Stimulated activated CD8-positive, alpha-beta memory T cell treated with anti-CD3 and anti-CD28 coated beads, Interleukin-7, amount 100 ng/mL, for 48 hours (primary cell): ENCODE measurements around the gene SLC6A9.

Experiments
- DNase-seq, 2 donors: peaks; one replicate each; pipeline ENCODE4 v3.0.0-alpha.2; 2020; ENCODE audit warnings: low read depth in 1 of 2; ENCODE audit errors: extremely low read depth in 1 of 2

The SLC6A9 gene

DNA sequence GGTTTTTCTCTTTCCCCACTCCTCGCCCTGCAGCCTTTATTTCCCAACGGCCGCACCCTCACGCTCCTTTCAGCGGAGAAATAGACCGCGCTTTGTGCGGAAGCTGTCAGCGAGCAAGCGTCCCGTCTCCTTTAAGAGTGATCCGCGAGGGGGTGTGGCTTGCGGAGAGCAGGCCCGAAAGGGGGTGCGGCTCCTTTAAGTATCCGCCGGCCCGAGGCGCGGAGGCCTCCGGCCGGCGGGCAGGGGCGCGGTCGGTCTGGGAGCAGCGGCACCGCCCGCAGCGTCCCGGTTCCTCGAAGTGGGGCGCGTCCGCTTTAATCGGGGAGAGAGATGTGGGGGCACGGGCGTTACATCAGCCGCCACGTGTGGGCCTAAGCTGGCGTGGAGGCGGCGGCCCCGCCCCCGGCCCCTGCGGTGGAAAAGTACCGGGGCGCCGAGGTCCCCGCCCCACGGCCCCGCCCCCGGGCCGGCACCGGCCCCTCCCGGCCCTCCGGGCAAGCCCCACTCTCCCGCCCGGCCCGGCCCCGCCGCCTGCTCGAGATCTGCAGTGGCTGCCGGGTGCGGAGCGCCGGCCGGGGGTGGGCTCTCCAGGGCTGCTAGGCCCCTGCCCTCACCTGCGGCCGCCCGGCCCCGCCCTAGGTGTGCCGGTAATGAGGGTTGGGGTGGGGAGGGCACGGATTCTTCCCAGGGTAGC is 1.2 kb downstream of the SLC6A9 start:
- DNase-seq = peak; percentile 73 to 83

DNA sequence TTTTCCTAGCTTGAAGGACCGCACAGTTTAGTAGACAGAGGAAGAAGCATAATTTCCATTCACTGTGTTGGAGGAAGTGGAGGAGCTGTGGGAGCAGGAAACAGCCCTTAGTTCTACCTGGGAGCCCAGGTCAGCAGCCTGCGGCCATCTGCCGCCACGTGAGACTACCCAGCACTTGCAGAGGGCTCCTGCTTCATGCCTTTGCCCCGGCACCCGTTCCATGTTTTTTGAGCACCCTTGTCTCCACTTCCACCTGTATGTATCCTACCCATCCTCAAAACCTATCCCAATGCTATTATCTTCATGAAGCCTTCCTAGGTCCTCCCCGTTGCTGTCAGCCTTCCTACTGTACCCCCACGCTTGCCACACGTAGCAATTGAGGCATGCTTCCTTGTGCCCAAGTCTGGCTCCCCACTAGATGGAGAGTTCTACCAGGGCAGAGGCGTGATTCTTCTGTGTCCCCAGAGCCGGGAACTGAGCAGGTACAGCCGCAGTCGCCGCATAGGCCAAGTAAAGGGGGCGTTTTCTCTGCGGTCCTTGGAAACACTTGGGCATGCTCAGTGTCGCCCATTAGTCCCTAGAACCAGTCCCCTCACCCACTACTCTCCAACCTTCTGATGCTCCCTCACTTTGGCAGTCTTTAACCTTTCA is 1.9 kb downstream of the SLC6A9 start:
- peak in 1 of 2 donors; percentile 31 for DNase-seq

DNA sequence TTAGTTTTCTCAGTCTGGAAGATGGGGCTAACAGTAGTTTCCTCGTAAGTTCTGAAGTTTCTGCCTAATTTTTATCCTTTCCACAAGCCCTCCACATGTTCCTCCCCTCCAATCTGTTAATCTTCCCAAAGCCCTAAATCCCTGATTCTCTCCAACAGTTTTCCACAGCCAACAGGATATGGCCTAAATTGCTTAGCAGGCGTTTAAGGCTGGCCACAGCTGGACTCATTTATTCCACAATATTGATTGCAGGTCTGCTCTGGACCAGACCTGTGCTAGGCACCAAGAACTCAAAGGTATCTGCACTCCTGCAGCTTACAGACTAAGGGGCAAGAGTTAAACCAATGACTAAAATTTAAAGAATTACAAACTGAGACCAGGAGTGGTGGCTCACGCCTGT is 3.9 kb downstream of the SLC6A9 start:
- no peak for DNase-seq

DNA sequence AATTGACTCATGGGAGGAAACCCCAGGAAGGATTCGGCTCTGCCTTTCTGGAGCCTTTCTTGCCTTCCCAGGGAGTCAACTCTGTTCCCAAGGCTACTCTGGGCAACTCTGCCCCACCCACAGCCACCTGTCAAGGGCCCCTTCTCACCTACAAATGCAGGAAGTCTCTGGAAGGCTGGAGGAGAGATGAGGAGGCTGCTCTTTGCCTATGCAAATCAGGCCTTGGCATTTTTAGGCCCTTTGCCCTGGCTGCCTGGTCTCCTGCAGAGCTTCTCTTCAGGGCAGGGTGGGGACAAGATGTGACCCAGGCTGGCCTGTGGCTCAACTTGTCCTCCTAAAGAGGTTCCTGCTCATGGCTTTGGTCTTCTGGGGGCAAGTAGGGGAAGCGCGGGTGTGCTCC is 5.4 kb downstream of the SLC6A9 start:
- DNase-seq = no peak

DNA sequence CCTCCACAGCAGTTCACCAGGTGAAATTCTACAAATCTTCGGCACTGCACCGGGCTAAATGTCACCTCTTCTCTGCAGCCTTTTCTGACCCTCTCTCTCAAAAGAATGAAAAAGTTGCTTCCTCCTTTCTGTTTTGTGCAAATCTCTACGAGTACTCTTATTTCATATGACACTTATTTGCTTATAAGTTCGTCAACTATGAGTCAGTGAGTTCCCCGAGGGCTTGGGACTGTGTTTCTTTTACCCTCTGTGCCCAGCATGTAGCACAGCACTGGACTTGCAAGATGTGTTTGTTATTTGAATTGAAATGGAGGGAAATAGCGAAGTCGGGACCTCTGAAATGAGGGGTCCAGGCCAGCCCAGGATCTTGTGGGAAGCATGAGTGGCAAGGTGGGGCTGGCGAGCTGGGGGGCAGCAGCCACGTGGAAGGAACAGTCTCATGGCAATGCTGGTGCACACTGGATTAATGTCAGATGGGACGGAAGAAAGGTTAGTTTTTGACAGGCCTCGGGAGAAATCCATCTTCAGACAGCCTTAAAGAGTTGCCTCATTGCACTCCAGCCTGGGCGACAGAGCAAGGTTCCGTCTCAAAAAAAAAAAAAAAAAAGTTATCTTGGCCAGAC is 6.2 kb downstream of the SLC6A9 start:
- DNase-seq = no peak

DNA sequence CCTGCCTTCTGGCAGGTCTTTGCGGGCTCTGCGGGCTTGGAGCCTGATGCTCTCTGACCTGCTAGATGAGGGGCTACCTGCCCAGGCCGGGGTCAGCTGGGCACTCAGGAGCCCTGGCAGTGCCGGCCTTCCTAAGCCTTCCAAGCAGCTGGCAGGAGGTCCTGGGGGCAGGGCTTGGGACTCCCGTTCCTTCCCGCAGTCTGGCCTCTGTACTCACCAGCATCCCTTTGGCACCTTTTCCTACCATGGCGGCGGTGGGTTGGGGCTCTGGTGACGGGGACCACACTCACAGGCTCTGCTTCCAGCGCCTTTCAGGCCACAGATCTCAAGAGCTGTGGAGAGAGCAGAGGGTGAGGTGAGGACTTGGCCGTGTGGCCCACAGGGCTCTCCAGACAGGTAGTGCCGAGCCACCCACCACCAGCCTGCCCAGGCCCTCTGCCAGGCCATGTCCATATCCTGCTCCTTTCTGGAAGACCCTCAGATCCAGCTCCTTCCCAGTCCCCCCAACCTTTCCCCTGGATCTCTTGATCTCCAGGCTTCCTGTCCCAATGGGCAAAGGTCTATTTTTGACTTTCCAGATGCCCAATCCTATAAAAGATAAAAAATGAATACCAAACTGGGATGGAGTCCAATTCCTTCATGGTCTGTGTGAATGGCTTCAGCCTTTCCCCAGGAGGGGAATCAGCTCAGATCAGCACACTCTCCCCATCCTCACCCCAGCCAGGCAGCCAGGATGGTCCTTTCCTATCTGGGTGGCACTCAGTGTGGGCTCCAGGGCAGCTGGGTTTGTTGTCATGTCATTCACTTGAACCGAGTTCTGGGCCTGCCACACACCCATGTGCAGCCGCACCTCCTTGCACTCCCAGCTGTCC is 7.0 kb downstream of the SLC6A9 start:
- no peak for DNase-seq

DNA sequence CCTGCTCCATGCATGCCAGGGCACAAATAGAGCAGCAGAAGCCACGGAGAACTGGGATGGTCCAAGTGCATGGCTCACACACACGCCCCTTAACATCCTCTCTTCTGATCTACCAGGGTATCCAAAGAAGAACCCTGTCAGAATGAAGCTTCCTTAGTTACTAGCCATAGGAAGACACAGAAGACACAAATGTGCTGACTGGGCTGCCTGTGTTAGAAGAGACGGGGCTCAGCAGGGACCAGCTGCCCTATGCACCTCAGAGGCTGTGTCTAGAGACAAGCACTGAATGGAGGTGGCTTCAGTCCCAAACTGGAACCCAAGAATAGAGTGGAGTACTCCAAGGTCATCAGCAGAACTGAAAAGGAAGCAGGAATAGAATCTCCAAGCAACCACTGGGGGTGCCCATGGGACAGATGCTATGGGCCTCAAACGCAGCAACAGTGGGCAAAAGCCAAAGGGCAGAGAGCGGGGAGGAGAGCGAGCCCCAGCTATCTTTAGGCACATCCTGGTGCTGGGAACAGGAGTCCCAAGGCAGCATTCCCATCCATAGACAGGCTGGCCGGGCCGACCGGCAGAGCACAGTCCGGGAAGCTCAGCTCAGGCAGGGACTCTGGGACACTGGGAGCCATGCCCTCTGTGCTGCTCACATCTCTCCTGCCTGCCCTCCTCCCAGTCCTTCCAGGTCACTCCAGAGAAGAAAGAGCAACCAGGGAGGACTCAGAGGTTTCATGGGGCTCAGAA is 9.5 kb downstream of the SLC6A9 start:
- no peak for DNase-seq

DNA sequence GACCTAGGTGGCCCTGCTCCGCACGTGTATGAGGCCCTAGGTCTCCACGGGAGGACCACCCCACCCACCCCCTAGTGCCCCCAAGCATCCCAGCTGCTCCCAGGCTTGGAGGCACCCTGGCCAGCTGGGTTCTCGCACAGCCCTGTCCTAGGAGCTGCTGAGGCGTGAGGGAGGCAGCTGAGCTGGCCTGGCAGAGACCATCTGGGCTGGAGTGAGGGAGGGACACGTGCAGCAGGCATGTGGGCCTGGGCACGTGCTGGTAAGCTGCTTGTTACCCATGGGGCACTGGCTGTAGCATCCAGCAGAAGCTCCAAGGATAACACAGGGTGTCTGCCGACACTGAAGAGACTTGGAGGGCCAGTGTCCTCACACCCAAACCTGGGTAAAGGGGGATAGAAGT is 10.1 kb downstream of the SLC6A9 start:
- no peak for DNase-seq

DNA sequence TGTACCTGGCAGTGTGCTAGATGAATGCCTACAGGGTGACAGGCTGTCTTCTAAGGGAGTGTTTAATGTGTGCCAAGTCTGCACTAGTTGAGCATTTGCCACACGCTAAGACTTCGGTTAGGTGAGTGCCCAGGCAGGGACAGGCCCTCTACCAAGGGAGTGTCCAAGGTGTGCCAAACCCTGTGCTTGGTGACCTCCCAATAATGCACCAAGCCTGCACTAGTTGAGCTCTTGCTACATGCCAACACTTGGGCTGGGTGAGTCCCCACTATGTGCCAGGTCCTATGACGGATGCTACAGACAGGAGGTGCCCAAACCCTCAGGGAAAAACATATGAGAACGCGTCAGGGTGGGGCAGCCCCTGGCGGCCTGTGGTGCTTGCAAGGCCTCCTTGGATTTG is 10.8 kb downstream of the SLC6A9 start:
- no peak for DNase-seq

DNA sequence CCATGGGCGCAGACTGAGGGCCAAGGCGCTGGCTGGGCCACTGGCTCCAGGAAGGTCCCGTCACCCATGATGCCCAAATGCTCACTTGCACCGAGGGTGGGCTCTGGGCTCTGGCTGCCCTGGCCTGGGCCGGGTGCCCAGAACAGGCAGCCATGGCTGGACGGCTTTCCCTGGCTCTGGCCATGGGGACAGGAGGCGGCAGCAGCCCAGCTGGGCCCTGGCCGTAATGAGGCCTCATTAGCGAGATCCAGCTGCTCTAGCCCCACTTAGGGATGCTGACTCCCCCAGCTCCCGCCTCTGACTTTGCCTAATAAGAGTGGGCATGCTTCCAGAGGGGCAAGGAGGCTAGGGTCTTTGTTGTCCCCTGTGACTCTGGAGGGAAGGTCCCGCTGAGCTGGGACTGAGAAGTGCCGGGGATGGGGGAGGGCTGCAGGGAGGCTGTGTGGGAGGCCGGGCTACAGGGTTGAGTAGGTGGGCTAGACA is 11.8 kb downstream of the SLC6A9 start:
- DNase-seq = no peak

DNA sequence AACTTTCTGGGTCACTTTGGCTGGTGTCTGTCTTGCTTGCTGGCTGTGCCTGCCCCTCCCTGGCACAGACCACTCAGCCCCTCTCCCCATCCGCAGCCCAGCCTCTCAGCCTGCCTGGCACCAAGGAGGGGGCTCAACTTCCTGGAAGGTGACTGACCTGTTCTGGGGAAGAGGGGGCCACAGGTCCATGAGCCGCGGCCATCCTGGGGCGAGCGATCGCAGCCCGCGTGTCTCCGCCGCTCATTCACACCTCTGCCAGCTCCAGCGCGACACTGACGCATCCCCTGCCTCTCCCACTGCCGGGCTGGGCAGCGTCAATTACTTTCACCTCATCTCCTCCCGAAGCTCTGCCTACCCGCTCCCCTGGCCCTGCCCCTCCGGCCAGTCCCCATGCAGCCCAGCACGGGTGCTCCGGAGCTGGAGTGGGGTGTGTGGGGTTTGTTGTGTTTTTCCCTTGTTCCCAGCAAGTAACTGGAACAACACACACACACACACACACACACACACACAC is 14.3 kb downstream of the SLC6A9 start:
- DNase-seq = no peak

DNA sequence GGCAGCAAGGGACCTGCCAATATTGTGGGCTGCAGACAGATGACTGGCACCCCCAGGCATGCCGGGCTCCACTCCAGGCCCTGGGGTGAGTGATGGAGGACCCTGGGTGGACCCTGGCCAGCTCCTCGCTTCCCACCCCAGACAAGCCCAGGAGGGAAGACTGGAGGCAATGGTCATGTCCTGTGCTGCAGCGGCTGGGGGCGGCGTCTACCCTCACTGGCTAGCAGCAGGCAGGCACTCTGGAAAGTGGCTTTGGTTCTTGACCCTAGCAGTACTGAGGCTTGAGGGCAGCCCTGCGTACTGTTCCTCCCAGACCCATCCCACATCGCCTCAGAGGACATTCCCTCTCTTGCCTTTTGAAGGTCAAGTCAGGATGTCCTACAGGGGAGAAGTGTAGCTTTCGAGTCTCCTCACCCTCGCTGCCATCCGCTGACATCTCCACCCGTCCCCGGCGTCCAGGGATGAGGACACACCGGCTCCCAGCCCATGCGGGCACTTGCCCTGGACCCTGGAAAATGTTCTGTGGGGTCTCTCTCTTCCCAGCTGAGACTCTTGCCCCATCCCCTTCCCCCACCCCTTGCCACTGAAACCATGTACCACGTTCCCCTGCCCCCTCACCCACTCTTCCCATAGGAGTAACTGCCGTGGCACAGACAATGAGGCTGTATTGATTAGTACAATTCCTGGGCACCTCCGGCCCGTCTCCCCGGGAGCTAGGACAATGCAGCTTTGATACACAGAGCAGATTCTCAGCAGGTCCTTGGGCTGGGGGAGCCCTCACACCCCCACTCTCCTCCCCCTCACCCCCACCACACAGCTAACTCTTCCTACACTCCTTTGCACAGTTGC is 15.0 kb downstream of the SLC6A9 start:
- DNase-seq = no peak

DNA sequence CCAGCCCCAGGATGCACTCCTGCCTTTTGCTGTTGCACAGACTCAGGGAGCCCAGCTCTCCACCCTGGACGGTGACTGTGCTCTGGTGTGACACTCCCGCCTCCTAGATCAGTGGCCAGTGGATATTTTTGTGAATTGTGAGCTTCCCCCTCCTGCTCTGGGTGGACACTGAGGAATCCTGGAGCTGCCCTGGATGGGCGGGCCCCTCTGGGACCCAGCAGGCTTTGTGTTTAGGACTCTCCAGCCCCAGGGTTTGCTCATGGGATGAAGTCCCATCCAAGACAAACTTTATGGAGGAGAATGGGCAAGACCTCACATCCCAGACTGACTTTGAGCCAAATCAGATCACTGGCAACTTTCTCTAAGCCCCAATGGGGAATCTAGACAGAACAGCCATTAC is 16.1 kb downstream of the SLC6A9 start:
- DNase-seq = no peak

DNA sequence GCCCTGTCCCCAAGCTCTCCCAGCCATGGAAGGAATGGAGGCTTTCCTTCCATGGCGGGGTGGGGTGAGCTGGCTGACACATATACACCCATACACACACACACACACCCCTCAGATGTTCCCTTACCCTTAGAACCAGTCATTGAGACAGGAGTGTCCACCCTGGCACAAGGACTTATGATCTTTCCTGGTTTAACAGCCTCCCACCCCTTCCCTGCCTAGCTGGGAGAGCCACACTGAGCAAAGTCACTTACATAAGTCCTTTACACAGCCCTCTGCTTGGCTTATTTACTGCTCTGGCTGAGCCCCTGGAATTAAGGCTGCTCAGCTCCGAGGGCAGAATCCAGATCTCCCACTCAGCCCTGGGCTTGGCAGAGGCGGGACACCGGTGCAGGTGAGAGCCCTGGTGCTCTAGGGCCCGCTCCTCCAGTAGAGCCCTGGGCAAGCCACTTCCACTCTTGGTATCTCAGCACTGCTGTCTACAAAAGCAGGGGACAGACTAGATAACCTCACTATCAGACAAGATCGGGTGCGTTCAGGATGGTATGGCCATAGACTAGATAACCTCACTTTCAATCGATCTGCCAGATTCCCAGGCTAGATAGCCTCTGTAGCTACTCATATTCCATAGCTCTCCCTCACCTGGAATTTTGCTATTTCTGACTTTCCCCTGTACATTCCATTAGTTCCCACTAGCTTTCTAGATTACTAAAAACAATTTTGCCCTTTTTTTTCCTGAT is 16.7 kb downstream of the SLC6A9 start:
- DNase-seq = no peak

DNA sequence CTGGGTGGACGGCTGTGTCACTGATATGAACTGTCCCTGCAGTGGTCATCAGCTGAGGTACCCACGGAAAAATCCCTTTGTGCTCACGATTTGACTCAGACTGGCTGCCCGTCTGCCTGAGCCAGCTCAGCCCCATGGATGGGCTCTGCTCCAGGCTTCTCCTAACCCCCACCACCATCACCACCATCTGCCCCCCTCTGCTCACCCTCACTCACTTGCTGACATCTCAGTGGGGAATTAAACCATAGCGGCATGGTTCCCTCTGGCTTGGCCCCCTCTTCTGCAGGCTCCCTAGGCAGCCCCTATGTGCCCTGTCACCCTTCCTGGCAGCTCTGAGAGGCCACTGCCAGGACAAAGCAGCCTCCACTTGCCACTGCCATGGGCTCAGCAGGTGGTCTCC is 17.3 kb downstream of the SLC6A9 start:
- DNase-seq = no peak

DNA sequence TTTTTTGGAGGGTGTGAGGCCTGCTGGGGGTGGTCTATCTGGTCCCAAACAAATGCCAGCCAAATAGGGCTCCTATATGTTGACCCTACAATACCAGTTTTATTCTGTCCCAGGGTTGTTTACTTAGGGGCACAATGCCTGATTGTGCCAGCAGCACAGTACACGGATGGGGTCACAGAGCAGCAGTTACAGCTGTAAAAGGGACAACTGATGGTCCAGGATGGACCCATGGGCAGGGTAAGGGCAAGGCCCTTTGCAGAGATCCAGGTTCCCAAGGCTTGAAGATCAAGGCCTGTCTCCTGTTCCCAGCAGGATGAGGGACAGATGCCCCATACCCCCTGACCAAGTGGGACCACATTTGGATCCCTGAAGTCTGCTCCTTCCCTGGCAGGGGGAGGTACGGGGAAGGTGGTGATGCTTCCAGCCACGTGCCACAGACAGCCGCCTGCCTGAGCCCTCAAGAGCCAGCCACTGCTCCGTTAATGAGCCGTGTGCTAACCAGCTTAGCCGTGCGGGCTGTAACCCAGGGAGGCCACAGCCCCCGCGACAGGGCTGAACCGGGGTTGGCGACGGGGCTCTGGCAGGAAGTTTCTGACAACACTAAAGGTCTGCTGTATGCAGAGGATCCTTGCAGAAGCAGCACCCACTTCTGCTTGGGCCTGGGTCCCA is 18.2 kb downstream of the SLC6A9 start:
- no peak for DNase-seq

DNA sequence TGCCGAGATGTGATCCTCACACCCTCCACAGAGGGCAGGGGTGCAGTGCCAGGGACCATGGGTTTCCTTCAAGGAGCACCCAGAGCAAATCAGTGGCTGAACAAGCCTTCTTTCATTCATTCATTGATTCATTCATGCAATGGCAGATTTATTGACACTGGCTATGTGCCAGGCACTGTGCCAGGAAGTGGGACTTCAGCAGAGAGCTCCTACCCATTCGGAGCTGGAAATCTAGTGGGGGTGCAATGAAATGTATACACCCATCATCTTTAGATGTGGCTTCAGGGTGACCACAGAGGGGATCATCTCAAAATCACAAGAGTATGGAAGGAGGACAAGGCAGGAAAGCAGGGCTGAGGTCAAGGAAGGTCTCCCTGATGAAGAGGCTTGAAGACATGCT is 18.9 kb downstream of the SLC6A9 start:
- DNase-seq = no peak

DNA sequence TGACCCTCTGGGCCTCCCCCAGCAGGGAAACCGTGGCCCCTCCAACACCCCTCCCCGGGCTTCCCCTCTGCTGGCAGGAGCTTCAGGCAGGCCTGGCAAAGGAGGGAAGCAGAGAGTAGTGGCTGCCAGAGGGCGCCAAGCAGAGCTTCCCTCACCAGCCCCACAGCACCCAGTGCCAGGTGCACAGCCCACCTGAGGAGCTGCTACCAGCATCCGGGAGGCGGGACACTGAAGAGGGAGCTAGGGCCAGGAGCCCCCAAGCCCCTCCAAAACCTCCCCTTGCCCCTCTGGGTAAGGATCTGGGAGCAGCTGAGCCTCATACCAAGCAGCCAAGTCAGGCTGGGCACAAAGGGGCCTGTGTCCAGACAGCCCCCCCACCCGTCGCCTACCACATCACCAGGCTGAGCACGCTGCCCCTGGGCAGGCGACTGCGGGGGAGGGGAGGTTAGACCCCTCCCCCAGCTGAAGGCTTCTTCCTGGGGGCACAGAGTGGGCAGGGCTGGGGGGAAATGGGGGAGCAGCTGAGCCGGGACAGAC is 20.3 kb downstream of the SLC6A9 start:
- DNase-seq = no peak
